Transverse colon (tissue), 4 donors: Measurements from ENCODE around the gene LGR5.

Source experiments
- CTCF ChIP-seq, 5 experiments: fragments of 200-600 bp in 3 of 5; fragments of 450-650 bp in 2 of 5; sonication (generic) in 3 of 5; IDR thresholded peaks; 1 replicate in 2 of 5; 2 replicates in 3 of 5; pipeline ENCODE4 v1.5.1; 2016 to 2017; ENCODE audit warnings: antibody characterized with exemption in 5 of 5, inconsistent platforms in 3 of 5, mild to moderate bottlenecking in 2 of 5, moderate library complexity in 1 of 5
- EP300 ChIP-seq: sonication (generic); formaldehyde crosslinking; IDR thresholded peaks from one replicate; pipeline ENCODE4 v1.6.1; 2017; ENCODE audit warnings: antibody characterized with exemption, low read depth
- POLR2A ChIP-seq: fragments of 450-650 bp; IDR thresholded peaks from one replicate; pipeline ENCODE4 v1.6.1; 2016; ENCODE audit warnings: antibody characterized with exemption, mild to moderate bottlenecking, moderate library complexity
- POLR2AphosphoS5 ChIP-seq, 3 donors: sonication (generic); formaldehyde crosslinking; IDR thresholded peaks; one replicate each; pipeline ENCODE4 v1.6.1; 2016; ENCODE audit warnings: antibody characterized with exemption in 3 of 3

DNA sequence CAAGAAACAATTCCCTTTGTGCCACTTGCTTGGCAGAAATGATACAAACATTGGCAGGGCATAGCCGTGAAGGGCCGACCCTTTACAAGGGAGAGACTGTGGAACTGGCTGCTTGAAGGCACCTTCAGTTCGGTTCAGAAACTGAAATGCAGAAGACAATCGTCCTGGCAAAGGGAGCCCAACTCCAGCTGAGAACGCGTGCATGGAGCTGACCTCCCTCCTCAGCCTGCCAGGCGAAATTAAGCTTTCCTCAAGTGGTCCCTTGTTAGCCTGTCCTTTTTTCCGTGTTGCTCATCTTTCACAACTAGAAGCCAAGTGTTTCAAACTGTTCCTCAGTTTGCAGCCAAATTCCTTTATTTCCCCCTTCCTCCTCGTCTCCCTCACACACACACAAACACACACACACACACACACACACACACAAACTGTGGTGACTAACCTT, 8.1 kb downstream of the LGR5 start:
- TF ChIP-seq POLR2A (no peak), EP300 (no peak), CTCF (IDR thresholded peaks at IDR 0.05) (no peak), POLR2AphosphoS5 (IDR thresholded peaks at IDR 0.05) (no peak)
